Right lobe of liver (tissue), 6 donors: ENCODE results near the gene FTSJ3. TPM values are rescaled to one million over a fixed set of nuclear protein-coding genes. Genes with fewer than 3 reads are reported as not detected.

Experiments
- ATAC-seq, 4 donors: fragments of 200-7000 bp; cut with Tn5 transposase; one replicate each; pipeline ENCODE4 v1.9.1; 2020; ENCODE audit warnings: mild to moderate bottlenecking in 4 of 4, moderate library complexity in 4 of 4
- DNase-seq, 3 donors: peaks; one replicate each; pipeline ENCODE4 v3.0.0-alpha.2; 2020
- H3K27ac ChIP-seq, 3 donors: fragments of 200-600 bp; one replicate each; pipeline ENCODE4 v1.8.0; 2022
- H3K27me3 ChIP-seq, 2 donors: fragments of 200-600 bp; one replicate each; pipeline ENCODE4 v1.8.0; 2022
- H3K36me3 ChIP-seq, 4 donors: fragments of 200-600 bp; sonication (generic) in 1 of 4; one replicate each; pipeline versions ENCODE4 v1.5.1 to v1.8.0; 2017 to 2022; ENCODE audit warnings: control low read depth in 1 of 4
- H3K4me1 ChIP-seq, 4 donors: fragments of 200-600 bp; sonication (generic) in 1 of 4; one replicate each; pipeline versions ENCODE4 v1.5.1 to v1.8.0; 2017 to 2022; ENCODE audit warnings: control low read depth in 1 of 4
- H3K4me3 ChIP-seq, 3 donors: fragments of 200-600 bp; one replicate each; pipeline ENCODE4 v1.8.0; 2022
- H3K9me3 ChIP-seq, 4 donors: fragments of 200-600 bp; sonication (generic) in 1 of 4; one replicate each; pipeline versions ENCODE4 v1.5.1 to v1.8.0; 2017 to 2022; ENCODE audit warnings: control low read depth in 1 of 4
- CTCF ChIP-seq, 4 donors: fragments of 200-600 bp in 3 of 4; fragments of 450-650 bp in 1 of 4; IDR thresholded peaks; one replicate each; pipeline versions ENCODE4 v1.5.1 to v1.8.0; 2016 to 2022; ENCODE audit warnings: antibody characterized with exemption in 4 of 4, mild to moderate bottlenecking in 2 of 4
- POLR2A ChIP-seq: fragments of 450-650 bp; IDR thresholded peaks from one replicate; pipeline ENCODE4 v1.6.1; 2017; ENCODE audit warnings: antibody characterized with exemption, mild to moderate bottlenecking
- WGBS: methylation state at CpG from one replicate; pipeline ENCODE4 v1.1.6; 2018; ENCODE audit warnings: low coverage, low lambda C conversion rate; ENCODE audit not compliant: insufficient coverage; ENCODE audit errors: missing lambda C conversion rate; 5-methylcytosine and 5-hydroxymethylcytosine counted together
- intact Hi-C, 2 donors: fragments of 100-400 bp; cut with DNase I; formaldehyde crosslinking; loops; one replicate each; pipeline versions ENCODE4 v1.11.2 to v1.14.1; 2022
- total RNA-seq, 6 experiments: library from RNA; depleted of rRNA in 2 of 6; stranded (reverse); fragments of >200 nt in 2 of 6; fragmentation: NEBNext Ultra II Directional in 3 of 6; extraction: Animal tissue kit (Norgen Biotek cat#: 25700) in 3 of 6; gene quantifications; one replicate each; pipeline versions ENCODE4 v1.1.0 to v1.2.4, GENCODE V29; 2016 to 2023
- donor health status: DM: no; HTN: yes; CAD: no.
- donor health status: DM: no; HTN: no; CAD: no.
- donor health status: DM: no; HTN: no; CAD: no.
- donor health status: DM: no; HTN: yes; CAD: no.
- donor health status: DM: no; HTN: yes; CAD: no.

The FTSJ3 gene
- total RNA-seq, 6 experiments from 2014 or later: 12.9 to 25.9 (median 19.0) TPM

- peaks cover 10 to 98% (median 38%) of the 10 kb centered on the region in 4 donors for H3K36me3 ChIP-seq
- WGBS: 90% methylated on average over 3 of the region's 3 CpGs
- DNase-seq (no peak), ATAC-seq (no peak)
- H3K27me3 ChIP-seq: no peaks in the 10 kb centered on the region
- H3K4me3 ChIP-seq: no peak overlapping the region
- no peaks in the 10 kb centered on the region for H3K4me1 ChIP-seq
- TF ChIP-seq CTCF (IDR thresholded peaks at IDR 0.05) (no peak), POLR2A (no peak)
- H3K27ac ChIP-seq: no peak overlapping the region
- intact Hi-C loops: no loop called here
- H3K9me3 ChIP-seq: no peaks in the 10 kb centered on the region
Measured at GRCh38 chr17:63792055-63792729, 35.3 kb downstream of the FTSJ3 start.

- Histone ChIP-seq H3K36me3 (peaks cover 11 to 83% (median 30%) of the 10 kb centered on the region in 4 donors), H3K27ac (no peak overlapping the region), H3K4me3 (no peak overlapping the region), H3K4me1 (no peaks in the 10 kb centered on the region), H3K9me3 (no peaks in the 10 kb centered on the region), H3K27me3 (no peaks in the 10 kb centered on the region)
- ATAC-seq (no peak), DNase-seq (no peak)
- no peak for TF ChIP-seq POLR2A
- no peak for TF ChIP-seq CTCF (IDR thresholded peaks at IDR 0.05)
- WGBS: 91% methylated on average over 5 of the region's 6 CpGs
- intact Hi-C loops: no loop called here
Measured at GRCh38 chr17:63790057-63790456, 37.4 kb downstream of the FTSJ3 start.

GRCh38 chr17:63786971-63787711 lies 40.3 kb downstream of the FTSJ3 start:
- intact Hi-C loops: no loop called here
- ATAC-seq (no peak), DNase-seq (no peak)
- WGBS: 97% methylated on average over 12 of the region's 13 CpGs
- H3K27ac ChIP-seq: no peak overlapping the region
- no peaks in the 10 kb centered on the region for H3K9me3 ChIP-seq
- peaks cover 0 to 54% (median 18%) of the 10 kb centered on the region in 4 donors for H3K36me3 ChIP-seq
- TF ChIP-seq CTCF (IDR thresholded peaks at IDR 0.05): no peak
- TF ChIP-seq POLR2A: no peak
- no peaks in the 10 kb centered on the region for H3K27me3 ChIP-seq
- no peaks in the 10 kb centered on the region for H3K4me1 ChIP-seq
- H3K4me3 ChIP-seq: no peak overlapping the region

GRCh38 chr17:63786117-63786516 lies 41.3 kb downstream of the FTSJ3 start:
- H3K27me3 ChIP-seq: no peaks in the 10 kb centered on the region
- WGBS: 100% methylated on average over 1 of the region's 1 CpG
- TF ChIP-seq POLR2A: no peak
- no peak for TF ChIP-seq CTCF (IDR thresholded peaks at IDR 0.05)
- DNase-seq (no peak), ATAC-seq (no peak)
- H3K4me3 ChIP-seq: no peak overlapping the region
- peaks cover 0 to 44% (median 15%) of the 10 kb centered on the region in 4 donors for H3K36me3 ChIP-seq
- no peaks in the 10 kb centered on the region for H3K4me1 ChIP-seq
- no peaks in the 10 kb centered on the region for H3K9me3 ChIP-seq
- H3K27ac ChIP-seq: no peak overlapping the region
- intact Hi-C loops: no loop called here
